ENCODE measurements around the gene SLC22A23.

Gene SLC22A23

DNA sequence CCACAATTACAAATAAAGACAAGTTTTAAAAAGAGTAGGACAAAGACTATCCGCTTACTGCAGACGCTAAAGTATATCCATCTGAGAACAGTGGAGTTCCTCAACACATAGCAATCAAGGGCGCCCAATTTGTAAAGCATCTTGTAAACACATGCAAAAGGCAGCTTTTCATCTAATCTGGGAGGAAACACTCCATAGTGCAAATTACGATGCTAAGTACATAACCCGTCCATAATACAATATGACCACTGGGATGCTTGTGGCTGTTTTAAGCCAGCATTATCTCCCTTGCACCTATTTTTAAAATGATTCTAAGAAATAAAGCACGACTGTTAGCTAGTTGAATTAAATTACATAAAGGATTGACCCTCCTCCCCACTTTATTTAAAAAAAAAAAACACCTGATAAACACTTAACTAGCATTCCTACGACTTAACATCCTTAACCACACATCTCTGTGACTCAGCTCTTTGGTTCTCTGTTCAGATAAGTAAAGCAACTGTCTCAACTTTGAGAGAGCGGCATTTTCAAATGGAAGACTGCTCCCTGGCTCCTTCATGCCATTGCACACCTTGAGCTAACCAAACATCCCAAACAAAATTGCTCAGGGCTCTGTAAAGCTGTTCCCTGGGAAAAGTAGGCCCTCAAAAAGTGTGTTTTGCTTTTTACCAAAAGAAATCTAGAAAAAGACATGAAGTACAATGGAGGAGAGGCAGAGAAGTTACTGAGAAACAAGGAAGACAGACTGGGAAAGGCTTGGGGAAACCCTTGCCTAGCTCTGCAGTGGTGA lies 14.2 kb downstream of the SLC22A23 start:
- FAIRE-seq, result no peak

DNA sequence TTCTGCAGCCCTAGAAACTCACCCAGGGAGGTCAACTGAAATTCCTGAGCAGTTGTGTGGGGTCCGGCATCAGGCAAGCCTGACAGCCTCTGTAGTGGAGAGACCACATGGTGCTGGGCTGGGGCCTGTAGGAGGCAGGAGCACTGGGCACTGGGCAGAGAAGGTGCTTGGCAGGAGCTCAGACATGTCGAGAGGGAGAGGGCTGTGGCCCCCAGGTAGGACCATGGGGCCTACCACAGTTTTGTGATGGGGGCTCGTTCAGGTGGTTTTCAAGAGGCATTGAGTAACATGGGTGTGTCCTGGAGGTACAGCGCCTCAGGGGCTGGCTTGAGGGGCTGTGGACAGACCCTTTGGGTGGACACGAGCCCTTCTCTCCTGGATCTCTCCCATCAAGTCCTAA lies 15.9 kb downstream of the SLC22A23 start:
- no peak for FAIRE-seq

DNA sequence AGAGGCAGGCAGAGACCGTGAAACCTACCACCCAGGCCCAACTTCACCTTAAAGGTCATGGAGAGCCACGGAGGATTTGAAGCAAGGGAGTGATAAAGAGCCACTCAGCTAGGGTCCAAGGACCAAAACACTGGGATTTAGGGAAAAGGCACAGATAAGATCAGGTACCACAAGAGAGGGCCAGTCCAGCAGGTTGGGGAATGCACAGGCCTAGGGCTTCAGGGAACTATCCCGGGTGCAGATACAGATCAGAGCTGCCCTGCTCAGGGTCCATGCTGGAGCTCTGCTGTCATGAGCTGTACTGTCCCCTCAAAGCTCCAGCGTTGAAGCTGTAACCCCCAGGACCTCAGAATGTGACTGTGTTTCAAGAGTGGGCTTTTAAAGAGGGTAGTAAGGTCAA lies 16.9 kb downstream of the SLC22A23 start:
- FAIRE-seq, result no peak

DNA sequence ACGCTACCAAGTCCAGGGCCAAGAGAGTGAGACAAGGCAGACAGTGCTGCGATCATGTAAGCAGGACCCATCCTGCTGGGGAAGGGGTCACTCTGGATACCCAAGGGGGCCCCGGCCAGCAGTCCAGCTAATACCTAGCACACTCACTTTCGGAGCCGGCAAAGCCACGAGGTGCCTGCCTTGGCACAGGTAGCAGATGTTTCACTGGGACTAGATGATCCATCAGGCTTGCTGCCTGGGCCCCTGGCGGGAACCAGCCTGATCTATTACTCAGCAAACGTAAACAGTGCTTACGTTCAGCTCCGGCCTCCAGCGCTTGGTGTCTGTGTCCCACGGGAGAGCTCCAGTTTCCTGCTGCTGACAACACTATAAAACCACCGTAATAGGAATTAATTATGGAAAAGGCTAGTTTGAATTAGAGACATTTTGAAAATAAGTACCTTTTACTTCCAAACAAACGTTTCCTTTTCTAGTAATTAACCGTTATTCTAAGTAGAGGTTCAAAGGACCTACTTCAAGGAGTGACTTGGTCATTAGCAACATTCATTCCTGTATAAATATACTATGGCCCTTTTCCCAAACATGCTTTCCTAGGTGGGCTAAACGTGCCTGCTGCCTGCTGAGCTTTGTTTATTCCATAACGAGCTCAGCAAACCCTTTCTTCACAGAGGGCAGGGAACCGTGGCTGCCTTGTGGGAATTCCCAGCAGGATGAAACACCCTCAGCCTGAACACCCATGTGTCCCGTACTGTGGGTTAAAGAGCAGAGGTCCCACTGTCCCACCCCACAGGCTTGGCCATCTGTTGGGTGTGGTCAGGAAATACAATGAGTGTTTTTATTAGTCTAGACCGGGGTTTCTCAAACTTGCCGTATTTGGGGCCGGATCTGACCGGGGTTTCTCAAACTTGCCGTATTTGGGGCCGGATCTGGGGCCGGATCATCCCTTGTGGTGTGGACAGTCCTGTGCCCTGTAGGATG lies 18.4 kb downstream of the SLC22A23 start:
- no peak for FAIRE-seq

DNA sequence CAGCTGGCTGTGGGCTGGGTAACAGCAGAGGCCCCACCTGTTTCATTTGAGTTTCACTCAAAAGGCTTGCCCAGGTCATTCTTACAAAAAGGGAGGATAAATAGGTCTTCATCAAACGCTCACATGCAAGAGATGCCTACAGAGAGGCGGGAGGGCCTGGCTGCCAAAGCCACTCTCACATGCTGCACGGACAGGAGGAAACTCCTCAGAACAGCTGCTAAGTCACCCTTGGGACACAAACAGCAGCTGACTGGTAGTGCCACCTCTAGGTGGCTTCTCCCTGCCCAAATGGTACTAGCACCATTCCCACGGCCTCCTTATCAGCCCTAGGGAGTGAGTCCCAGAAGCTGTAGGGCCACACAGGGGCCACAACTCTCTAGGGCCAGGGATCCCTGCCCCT lies 23.8 kb downstream of the SLC22A23 start:
- FAIRE-seq, result no peak

DNA sequence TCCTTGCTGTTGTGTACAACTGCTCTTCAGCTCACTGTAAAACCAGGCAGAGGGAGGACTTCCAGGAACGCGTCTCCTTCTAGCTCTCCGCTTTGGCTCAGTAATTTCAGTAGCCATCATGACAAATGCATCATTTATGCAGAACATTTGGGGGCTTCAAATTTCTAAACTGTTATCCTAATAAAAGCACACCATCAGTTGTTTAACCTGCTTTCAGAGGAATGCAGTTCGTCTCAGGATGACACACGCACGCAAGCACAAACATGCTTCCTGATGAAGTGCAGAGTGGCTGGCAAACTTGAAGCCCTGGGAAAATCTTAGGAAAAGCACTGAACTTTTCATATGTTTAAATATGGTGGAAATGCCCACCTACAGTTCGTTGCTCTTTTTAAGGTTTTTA lies 24.4 kb downstream of the SLC22A23 start:
- no peak for FAIRE-seq

DNA sequence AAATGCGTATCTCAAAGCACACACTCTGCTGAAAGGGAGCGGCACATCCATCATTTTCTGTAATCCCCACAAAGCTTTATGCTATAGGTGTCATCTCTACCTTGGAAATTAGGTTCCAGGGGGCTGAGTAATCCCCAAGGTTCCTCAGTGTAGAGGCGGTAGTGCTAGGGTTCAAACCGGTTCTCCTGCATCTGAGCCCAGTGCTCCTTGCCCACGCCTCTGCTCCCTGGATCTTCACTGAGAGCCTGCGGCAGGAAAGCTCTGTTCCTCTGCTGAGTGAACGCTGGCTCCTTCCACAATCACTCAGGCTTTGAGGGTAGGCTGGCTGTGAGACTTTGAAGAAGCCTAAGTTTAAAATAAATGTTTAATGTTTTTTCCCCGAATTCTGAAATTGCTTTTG lies 24.9 kb downstream of the SLC22A23 start:
- FAIRE-seq, result no peak

DNA sequence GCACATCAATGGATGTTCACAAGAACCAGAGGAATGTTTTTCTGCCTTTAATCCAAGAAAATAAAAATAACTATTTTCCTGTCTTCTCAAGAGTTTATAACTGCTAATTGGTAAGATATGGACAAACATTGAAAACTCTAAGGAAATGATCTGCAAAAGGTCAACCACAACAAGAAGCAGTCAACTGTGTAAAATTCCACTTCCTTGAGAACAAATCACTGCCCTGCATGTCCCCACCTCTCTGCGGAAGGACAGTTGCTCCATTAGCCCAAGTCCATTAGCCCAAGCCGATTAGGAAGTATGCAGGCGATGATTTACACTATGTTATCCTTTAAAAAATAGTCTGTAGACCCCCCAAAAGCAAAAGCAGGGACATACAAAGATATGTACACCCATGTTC lies 27.6 kb downstream of the SLC22A23 start:
- no peak for FAIRE-seq

DNA sequence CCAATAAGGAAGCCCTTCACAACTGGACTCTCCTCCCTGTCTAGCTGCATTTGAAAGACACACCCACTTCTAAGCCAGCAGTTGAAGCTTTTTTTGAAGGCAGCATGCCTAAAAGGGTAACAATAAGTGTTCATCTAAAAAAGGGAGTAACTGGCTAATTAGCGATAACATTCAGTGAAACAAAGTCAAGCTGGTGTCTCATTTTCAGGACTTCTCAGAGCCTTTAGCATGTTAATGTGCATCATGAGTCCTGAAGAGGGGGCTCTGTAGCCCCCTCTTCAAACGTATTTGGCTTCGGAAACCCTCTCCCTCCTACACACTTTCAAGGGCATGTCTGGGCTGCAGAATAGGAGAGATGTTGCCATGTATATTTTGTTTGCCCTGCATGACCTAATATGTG lies 28.1 kb downstream of the SLC22A23 start:
- no peak for FAIRE-seq

DNA sequence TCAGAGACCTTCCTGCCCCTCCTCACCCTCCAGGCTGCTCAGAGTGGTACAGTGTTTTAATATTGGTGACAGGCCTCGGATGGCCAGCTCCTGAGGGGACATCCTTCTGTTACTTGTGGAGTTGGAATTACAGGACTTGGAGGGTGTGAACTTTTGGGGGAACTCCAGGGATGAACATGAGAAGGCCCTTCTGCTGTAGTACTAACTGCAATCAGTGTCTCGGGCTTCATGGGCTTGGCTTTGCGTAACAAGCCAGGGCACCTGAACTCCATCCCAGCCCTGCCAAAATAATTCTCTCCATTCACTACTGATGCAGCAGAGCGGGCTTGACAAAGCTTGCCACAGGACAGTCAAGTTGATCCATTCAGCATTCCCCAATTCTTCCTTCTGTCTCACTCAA lies 28.6 kb downstream of the SLC22A23 start:
- FAIRE-seq, result no peak

DNA sequence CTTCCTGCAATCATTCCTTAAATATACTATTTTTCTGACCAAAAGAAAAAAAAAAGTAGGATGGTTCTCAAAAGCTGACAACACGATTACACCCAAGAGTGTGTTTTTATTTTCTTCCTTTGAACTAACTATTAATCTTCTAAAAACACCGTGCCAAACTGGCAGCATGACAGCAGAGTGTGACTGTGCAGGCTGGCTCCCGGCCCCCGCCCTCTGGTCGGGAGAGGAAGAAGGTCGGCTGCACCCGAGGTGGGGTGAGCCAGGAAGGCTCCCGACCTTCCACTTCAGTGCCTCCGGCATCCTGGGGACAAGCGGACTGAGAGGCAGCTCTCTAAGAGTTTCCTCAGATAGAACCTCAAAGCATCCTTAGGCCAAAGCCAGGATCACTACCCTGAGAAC lies 29.2 kb downstream of the SLC22A23 start:
- FAIRE-seq, result no peak

DNA sequence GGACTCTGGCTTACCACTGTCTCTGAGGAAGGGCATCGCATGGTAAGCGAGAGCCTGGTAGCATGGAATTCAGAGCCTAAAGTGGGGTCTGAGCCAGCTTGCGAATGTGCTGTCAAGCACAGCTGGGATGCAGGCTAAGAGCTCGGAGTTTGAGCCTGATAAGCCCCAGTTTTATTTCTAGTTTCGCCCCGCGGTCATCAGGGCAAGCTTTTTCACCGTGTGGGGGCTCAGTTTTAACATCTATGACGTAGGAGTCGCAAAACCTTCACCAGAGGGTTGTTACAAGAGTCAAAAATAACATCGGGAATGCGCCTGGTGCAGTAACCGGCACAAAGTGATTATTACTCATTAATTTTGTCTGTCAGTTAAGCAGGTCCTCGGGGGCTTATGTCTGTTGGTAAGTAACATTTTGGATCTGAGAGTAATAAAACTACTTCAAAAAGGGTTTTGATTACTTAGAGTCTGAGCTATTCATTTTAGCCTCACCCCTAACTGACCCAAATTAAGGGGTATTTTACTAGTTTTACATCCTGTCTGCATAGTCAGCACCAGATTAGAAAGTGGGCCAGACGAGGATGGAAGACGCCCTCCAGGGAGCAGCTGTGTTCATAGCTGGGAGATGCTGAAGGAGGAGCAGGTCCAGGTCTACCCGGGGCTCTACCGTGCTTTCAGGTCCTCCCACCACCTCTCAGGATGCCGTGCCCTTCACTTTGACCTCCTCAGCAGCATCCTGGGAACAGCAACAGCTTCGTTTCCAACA lies 29.7 kb downstream of the SLC22A23 start:
- FAIRE-seq, result no peak

DNA sequence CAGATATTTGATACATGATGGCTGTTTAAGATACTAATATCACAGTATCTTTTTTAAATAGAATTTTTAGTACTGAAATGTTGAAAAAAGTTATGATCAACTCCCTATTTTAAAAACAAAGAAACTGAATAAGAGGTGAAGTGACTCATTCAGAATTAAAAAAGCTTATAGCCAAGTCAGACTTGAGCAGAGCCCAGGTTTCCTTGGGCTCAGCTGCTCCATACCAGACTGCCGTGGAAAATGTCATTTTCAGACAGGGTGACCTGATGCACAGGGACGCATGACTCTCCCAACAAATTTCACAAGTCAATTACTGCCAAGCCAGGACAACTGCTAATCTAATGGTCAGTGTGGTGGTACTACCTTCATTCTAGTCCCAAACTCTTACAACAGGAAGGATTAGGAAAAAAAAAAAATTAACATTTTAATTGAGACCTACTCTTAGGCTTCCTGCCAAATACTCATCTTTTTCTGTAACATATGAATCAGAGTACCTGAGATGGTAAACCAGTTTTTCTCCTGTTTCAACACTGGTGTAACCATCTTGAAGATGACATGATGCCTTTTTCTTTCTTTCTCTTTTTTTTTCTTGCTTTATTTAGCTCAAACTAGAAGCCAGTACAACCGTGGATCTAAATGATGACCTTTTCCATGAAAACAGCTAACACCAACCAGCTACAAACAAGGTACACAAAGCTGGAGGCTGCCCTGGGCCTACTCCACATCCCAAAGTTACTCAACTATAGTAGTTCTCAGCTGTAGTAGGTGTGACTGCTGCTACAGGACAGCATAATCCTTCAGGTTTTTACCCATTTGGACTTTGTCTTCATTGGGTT lies 30.5 kb downstream of the SLC22A23 start:
- no peak for FAIRE-seq

DNA sequence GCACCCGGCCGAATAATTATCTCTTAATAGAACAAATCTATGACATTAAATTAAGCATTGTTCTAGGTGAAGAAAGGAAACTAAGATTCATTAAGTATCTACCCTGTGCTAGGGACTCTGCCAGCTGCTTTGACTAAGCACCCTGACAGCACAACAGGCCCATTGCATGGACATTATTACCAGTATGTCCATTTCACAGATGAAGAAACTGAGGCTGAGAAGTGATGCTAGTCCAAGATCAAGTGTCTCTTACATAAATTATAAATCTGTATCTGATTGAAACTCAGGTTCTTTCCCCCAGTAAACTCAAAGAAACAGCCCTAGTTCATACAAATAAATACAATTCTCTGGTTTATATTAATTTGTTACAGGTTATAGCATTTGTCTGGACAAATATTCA lies 31.3 kb downstream of the SLC22A23 start:
- no peak for FAIRE-seq

DNA sequence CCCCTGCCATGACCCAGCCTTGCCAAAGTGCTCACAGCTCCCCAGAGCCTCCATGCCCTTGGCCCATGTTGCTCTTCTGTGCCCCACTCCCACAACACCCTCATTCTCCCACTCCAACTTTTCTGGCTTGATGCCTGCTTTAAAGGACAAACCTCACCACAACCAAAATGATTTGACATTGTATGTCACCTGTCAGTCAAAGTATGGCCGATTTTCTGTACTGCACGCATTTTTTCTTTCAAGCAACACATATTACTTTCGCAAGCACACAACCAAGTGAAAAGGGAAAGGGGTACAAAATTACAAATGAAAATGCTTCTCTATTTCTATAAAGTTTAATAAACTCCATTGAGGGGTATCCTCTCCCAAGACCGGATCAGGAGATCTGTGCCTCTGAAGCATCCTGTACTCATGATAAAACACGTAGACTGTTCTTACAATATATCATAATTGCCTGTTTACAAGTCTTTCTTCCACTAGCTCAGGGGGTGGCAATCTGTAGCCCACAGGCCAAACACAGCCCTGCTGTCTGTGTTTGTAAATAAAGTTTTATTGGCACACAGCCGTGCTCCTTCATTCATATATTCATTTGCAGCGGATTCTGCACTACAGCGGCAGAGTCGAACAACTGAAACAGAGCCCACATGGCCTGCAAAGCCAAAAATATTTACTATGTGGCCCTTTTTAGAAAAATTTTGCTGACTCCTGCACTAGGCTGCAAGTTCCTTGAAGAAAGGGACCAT lies 32.5 kb downstream of the SLC22A23 start:
- FAIRE-seq, result no peak

DNA sequence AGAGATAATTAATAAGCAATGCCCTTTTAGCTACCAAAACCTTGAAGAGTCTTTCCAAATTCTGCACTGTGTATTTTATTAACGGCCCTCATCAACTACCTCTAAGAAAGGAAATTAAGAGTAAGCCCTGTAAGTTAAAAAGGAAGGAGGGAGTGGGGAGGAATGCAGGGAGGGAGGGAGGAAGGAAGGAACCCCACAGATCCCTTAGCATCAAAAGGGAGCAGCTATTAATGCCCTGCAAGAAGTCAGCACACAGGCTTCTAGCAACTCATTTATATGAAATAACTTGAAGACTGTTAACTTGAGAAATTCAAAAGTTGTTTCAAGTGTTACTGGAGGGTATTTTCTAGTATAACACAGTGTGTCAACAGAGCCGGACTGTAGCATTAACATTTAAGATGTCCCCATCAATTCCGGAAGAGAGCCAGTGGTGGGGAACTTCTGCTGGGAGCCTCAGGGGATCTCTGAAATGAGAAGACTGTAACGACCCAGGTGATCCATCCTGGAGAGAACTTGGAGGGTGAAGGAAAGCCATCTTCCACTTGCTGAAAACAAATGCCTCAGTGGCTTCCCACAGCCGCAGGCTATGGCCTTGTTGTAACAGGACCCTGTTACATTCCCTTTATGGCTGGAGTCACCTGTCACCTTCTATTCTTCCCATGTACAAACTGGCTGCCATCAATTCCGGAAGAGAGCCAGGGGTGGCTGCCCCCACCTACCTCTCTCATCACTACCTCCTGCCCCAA lies 33.2 kb downstream of the SLC22A23 start:
- FAIRE-seq, result no peak

DNA sequence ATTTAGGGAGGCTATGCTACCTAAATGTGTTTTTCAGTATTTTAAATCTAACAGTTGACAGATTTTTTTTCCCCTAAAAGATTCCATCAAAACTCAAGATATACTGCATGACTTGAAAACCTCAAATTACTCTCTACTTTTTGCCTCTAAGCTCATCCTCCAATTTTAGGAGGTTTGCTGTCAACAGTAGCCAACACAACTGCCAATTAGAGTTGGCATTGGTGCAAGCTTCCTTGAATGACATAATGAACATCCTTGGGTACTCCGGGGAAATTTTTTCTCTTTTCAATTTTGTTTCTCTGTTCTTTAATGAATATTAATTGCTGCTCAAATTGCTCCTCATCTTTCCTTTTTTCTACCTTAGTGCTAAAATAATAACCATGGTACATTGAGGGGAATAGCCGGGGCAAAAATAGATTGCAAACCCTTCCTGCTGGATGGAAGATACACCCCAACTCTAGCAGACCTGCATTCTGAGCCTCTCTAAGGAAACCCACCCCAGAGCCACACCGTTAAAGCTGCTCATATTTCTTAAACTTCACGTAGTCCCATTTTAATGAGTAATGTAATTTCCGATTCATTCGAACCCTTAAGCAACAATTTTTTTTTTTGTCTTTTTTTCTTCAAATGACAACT lies 34.3 kb downstream of the SLC22A23 start:
- no peak for FAIRE-seq

DNA sequence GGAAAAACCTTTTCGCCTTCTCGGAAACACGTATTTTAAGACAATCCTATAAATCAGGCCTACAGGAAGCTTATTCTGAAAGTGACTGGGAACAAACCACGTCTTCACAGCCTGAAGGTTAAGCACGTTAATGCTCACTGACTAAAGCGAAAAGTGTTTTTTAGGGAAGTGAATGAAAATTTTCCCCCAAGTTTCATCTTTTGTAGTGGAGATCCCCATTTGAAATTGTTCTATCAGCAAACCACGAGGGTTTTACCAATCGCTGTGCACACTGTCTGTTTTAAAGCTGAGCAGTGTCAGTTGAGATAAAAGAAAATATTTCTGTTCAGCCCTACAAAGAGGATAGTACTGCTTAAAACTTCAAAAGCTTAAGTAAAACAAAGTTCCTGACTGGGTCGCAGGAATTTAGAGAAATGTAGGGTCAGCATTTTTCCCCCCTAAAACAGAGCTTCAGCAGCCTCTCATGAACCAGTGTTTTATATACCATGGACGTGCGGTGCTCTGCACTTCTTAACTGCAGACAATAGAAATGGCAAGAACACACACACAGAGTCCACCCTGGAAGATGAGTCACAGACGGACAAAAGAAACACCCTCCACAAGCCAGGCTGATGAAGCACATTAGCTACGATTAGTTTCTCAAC lies 34.9 kb downstream of the SLC22A23 start:
- no peak for FAIRE-seq

DNA sequence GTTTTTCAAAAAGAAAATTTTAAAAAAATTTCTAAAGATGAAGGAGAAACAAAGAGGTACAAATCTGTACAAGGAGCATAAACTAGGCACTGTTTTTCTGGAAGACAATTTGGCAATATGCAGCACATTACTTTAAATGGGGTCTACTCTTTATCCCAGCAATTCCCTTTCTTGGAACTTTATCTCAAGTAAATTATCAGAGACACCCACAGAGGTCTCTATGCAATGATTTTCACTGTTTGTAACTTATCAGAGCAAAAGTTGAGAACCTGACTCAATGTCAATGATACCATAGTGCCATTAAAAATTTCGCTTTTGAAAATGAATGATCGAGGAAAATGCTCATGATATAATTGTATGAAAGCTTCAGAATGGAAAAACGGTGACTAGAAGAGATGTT lies 35.7 kb downstream of the SLC22A23 start:
- no peak for FAIRE-seq

Measured in islet of Langerhans (tissue), 1 donor.